Heart left ventricle (tissue), 16 donors: ENCODE measurements around the gene VWA8. TPM values are rescaled to one million over a fixed set of nuclear protein-coding genes. Genes with fewer than 3 reads are reported as not detected.
A peak's percentile ranks its signal among the peaks of the same experiment; 100 is the strongest.
"Not testable (repeated sequence)": the region's sequence is repeated elsewhere in the genome, so short reads cannot be mapped to it uniquely, and the experiment has no call there.

Experiments
- ATAC-seq, 4 donors: fragments of 200-7000 bp; cut with Tn5 transposase; one replicate each; pipeline ENCODE4 v1.9.1; 2020 to 2022; ENCODE audit warnings: moderate library complexity in 4 of 4, mild to moderate bottlenecking in 3 of 4, moderate number of reproducible peaks in 1 of 4
- DNase-seq, 5 donors: peaks; one replicate each; pipeline ENCODE4 v3.0.0-alpha.2; 2020
- H3K27ac ChIP-seq, 12 donors: fragments of 200-600 bp; sonication (generic) in 4 of 12; one replicate each; pipeline versions ENCODE4 v1.5.0 to v1.8.0; 2016 to 2022; ENCODE audit warnings: mild to moderate bottlenecking in 2 of 12
- H3K27me3 ChIP-seq, 9 donors: fragments of 200-600 bp; sonication (generic) in 2 of 9; one replicate each; pipeline versions ENCODE4 v1.5.1 to v1.8.0; 2016 to 2022; ENCODE audit warnings: mild to moderate bottlenecking in 3 of 9
- H3K36me3 ChIP-seq, 9 donors: fragments of 200-600 bp; sonication (generic) in 2 of 9; one replicate each; pipeline versions ENCODE4 v1.5.0 to v1.8.0; 2018 to 2022; ENCODE audit warnings: mild to moderate bottlenecking in 2 of 9
- H3K4me1 ChIP-seq, 12 donors: fragments of 200-600 bp; sonication (generic) in 4 of 12; one replicate each; pipeline versions ENCODE4 v1.5.0 to v1.8.0; 2016 to 2022; ENCODE audit warnings: mild to moderate bottlenecking in 3 of 12
- H3K4me3 ChIP-seq, 12 donors: fragments of 200-600 bp; sonication (generic) in 4 of 12; one replicate each; pipeline versions ENCODE4 v1.5.0 to v1.8.0; 2017 to 2022; ENCODE audit warnings: mild to moderate bottlenecking in 9 of 12, moderate library complexity in 4 of 12
- H3K9me3 ChIP-seq, 12 donors: fragments of 200-600 bp; sonication (generic) in 4 of 12; one replicate each; pipeline versions ENCODE4 v1.5.0 to v1.8.0; 2016 to 2022; ENCODE audit warnings: mild to moderate bottlenecking in 1 of 12
- CTCF ChIP-seq, 12 donors: fragments of 200-600 bp; sonication (generic) in 4 of 12; IDR thresholded peaks; one replicate each; pipeline versions ENCODE4 v1.5.0 to v1.8.0; 2018 to 2022; ENCODE audit warnings: antibody characterized with exemption in 12 of 12, mild to moderate bottlenecking in 5 of 12
- POLR2A ChIP-seq, 2 donors: fragments of 450-650 bp; IDR thresholded peaks; one replicate each; pipeline ENCODE4 v1.6.1; 2017; ENCODE audit warnings: antibody characterized with exemption in 2 of 2, mild to moderate bottlenecking in 2 of 2, moderate library complexity in 2 of 2
- WGBS, 4 donors: extraction: QIAGEN DNeasy Blood & Tissue Kit in 2 of 4; methylation state at CpG; one replicate each; pipeline versions ENCODE4 v1.1.5 to v1.1.7; 2013 to 2018; 5-methylcytosine and 5-hydroxymethylcytosine counted together
- intact Hi-C, 10 donors: fragments of 100-400 bp; cut with DNase I; formaldehyde crosslinking; loops; one replicate each; pipeline versions ENCODE4 v1.11.1 to v1.14.2; 2022
- polyA plus RNA-seq, 2 donors: library from polyadenylated mRNA; stranded (reverse); fragments of 200-250 nt; gene quantifications; one replicate each; pipeline ENCODE4 v1.2.3, GENCODE V29; 2013
- total RNA-seq, 9 donors: library from RNA; depleted of rRNA in 2 of 9; stranded (reverse); fragments of >200 nt in 2 of 9; fragmentation: NEBNext Ultra II Directional in 3 of 9; extraction: Animal tissue kit (Norgen Biotek cat#: 25700) in 3 of 9; gene quantifications; one replicate each; pipeline versions ENCODE4 v1.1.0 to v1.2.4, GENCODE V29; 2016 to 2023
- donor health status: ischemic (EF 13 %, LVEDD 7.1; RV severe dilation, severe dysfunction).
- donor health status: healthy with polysubstance abuse.
- donor health status: DM: no; HTN: yes; CAD: no.
- donor health status: DM: no; HTN: no; CAD: no.
- donor health status: ischemic (EF 25% LVEDD 6.9; RV normal size, moderate dysfunction).
- donor health status: ischemic (EF 25% LVEDD 5.7; RV mildly dilated, moderate dysfunction).
- donor health status: healthy.
- donor health status: DM: yes; HTN: yes; CAD: no.
- donor health status: ischemic (EF 35%, LVEDD 5.7; RV mildly dilated, moderate dysfunction).
- donor health status: nonischemic (EF 11% LVEDD 7.7; RV severe dilation, severe dysfunction).
- donor health status: DM: yes; HTN: yes; CAD: no.
- donor health status: PGD.
- donor health status: ischemic (EF 29% LVEDD 5.4; RV normal size, mild dysfunction).
- donor health status: nonischemic (EF 23%, LVEDD 6.1; RV moderate dilation, normal function).

The VWA8 gene
- total and polyA plus RNA-seq, 11 donors, result 12.1 to 64.1 (median 41.8) TPM

GRCh38 chr13:41880966-41881365 is 79.9 kb downstream of the VWA8 start:
- Histone ChIP-seq H3K4me1 (no peaks in the 10 kb centered on the region), H3K27ac (no peak overlapping the region), H3K4me3 (no peak overlapping the region), H3K36me3 (peaks cover 0 to 47% (median 22%) of the 10 kb centered on the region in 9 donors), H3K9me3 (no peaks in the 10 kb centered on the region), H3K27me3 (no peaks in the 10 kb centered on the region)
- intact Hi-C loops, result no loop called here
- TF ChIP-seq CTCF (IDR thresholded peaks at IDR 0.05) (no peak), POLR2A (IDR thresholded peaks at IDR 0.05) (no peak)
- DNase-seq, result no peak
- no peak for ATAC-seq
- 99 to 100% (median 99%) methylated on average over 1 of the region's 1 CpG for WGBS, 4 donors

GRCh38 chr13:41864658-41865057 is 96.3 kb downstream of the VWA8 start:
- peaks cover 0 to 10% (median 0%) of the 10 kb centered on the region in 12 donors for H3K4me1 ChIP-seq
- peak in 3 of 4 donors; percentile 10 to 48 (median 30) for ATAC-seq
- peak overlapping the region in 1 of 12 donors; percentile 12 for H3K27ac ChIP-seq
- DNase-seq, result no peak
- TF ChIP-seq POLR2A (IDR thresholded peaks at IDR 0.05), result no peak
- no peak for TF ChIP-seq CTCF (IDR thresholded peaks at IDR 0.05)
- no peak overlapping the region for H3K4me3 ChIP-seq
- 86 to 96% (median 88%) methylated on average over 4 of the region's 4 CpGs for WGBS, 4 donors
- intact Hi-C loops, result no loop called here
- no peaks in the 10 kb centered on the region for H3K9me3 ChIP-seq
- peaks cover 0 to 70% (median 18%) of the 10 kb centered on the region in 9 donors for H3K36me3 ChIP-seq
- no peaks in the 10 kb centered on the region for H3K27me3 ChIP-seq

GRCh38 chr13:41862659-41863058 is 98.2 kb downstream of the VWA8 start:
- intact Hi-C loops, H3K4me3 ChIP-seq, H3K27ac ChIP-seq, ATAC-seq, H3K27me3 ChIP-seq, DNase-seq, H3K9me3 ChIP-seq: not testable (repeated sequence)
- H3K36me3 ChIP-seq, result peaks cover 0 to 80% (median 22%) of the 10 kb centered on the region in 9 donors
- H3K4me1 ChIP-seq, result peaks cover 0 to 10% (median 0%) of the 10 kb centered on the region in 12 donors

- Histone ChIP-seq H3K4me3 (no peak overlapping the region), H3K4me1 (peaks cover 0 to 7% (median 0%) of the 10 kb centered on the region in 12 donors), H3K9me3 (no peaks in the 10 kb centered on the region), H3K36me3 (peaks cover 0 to 67% (median 11%) of the 10 kb centered on the region in 9 donors), H3K27me3 (no peaks in the 10 kb centered on the region), H3K27ac (peak overlapping the region in 1 of 12 donors; percentile 21)
- TF ChIP-seq CTCF (IDR thresholded peaks at IDR 0.05) (no peak), POLR2A (IDR thresholded peaks at IDR 0.05) (no peak)
- DNase-seq (no peak), ATAC-seq (no peak)
- intact Hi-C loops, result no loop called here
- WGBS, 4 donors, result 78 to 91% (median 87%) methylated on average over 1 of the region's 1 CpG
Observed at GRCh38 chr13:41859565-41859964, 101.3 kb downstream of the VWA8 start.

GRCh38 chr13:41858780-41859179 is 102.1 kb downstream of the VWA8 start:
- 77 to 84% (median 81%) methylated on average over 5 of the region's 5 CpGs for WGBS, 4 donors
- intact Hi-C loops, result no loop called here
- Histone ChIP-seq H3K27me3 (no peaks in the 10 kb centered on the region), H3K27ac (no peak overlapping the region), H3K4me1 (no peaks in the 10 kb centered on the region), H3K36me3 (peaks cover 0 to 62% (median 15%) of the 10 kb centered on the region in 9 donors), H3K4me3 (no peak overlapping the region), H3K9me3 (no peaks in the 10 kb centered on the region)
- no peak for DNase-seq
- no peak for ATAC-seq
- TF ChIP-seq CTCF (IDR thresholded peaks at IDR 0.05), result no peak
- no peak for TF ChIP-seq POLR2A (IDR thresholded peaks at IDR 0.05)
